NCI-H1417 treated with DMSO at 0.1 percent for 48 hours (cell line): Measurements from ENCODE around the gene KLF14.
A peak's percentile ranks its signal among the peaks of the same experiment; 100 is the strongest.
"Not testable (repeated sequence)": the region's sequence is repeated elsewhere in the genome, so short reads cannot be mapped to it uniquely, and the experiment has no call there.

Experiments used
- DNase-seq: peaks from one replicate; lab custom pipeline; 2025; lab: John Stamatoyannopoulos, UW

KLF14 gene

DNA sequence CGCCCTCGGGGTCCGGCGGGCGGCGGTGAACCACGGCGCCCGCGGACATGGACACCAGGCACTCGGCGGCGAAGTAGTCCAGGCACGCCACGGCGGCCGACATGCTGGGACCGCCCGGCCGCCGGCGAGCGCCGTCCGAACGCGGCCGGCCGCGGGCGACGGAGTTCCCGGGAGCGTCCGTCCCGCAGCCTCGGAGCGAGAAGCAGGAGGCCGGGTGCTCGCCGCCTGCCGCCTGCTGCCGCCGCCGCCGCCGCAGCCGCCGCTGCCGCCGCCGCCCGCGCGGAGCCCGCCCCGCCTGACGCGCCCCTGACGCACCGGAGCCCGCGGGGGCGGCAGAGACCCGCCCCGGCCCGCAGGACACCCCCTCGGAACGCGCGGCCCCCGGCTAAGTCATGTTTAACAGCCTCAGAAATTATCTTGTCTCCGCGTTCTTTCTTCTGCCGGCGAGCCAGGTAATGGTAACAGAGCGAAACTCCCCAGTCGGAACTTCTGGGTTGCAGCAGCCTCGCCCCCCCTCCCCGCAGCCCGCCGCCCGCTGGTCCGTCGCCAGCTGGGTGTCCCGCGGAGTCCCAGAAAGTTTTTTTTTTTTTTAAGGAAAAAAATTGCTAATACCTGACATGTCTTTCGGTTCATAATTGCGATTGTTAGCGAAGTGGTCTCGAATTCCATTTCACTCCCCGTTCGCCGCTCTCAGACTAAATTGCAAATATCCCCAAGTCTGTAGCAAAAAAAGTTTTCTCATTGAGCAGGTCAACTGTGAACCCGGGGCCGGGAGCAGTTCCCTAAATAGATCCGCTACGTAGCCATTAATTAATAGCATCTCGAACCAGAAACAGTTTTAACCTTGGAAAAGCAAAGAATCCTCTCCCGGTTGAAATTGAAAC is at the start of gene KLF14:
Gene KLF14, minus strand, starts transcription at position 277 of the 884 bp plus-strand sequence. Its CDS starts 174 bp downstream, at position 103.
- DNase-seq, result no peak

DNA sequence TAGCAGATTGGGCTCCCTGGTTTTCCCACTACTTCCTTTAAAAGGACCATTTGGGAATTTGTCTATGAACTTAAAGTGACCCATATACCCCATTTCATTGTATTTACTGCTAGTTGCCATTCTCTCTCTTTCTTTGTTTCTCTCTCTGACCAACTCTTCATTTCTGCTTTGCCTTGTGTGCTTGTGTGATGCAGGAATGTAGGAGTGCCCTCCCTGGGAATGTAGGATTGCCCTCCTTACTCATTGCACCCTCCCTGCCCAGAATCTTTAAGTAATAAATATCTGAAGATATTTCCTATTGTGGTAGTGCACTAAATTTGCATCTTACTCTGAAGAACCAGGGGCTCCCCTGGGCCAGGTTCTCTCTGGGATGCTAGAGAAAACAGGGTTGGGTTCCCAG is 47.3 kb upstream of the KLF14 start:
- DNase-seq, result no peak

DNA sequence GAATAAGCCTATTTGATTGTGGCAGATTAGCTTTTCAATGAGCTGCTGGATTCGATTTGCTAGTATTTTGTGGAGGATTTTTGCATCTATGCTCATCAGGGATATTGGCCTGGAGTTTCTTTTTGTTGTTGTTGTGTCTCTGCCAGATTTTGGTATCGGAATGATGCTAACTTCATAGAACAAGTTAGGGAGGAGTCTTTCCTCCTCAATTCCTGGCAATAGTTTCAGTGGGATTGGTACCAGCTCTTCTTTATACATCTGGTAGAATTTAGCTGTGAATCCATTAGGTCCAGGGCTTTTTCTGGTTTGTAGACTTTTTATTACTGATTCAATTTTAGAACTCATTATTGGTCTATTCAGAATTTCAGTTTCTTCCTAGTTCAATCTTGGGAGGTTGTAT is 43.4 kb upstream of the KLF14 start:
- no peak for DNase-seq

DNA sequence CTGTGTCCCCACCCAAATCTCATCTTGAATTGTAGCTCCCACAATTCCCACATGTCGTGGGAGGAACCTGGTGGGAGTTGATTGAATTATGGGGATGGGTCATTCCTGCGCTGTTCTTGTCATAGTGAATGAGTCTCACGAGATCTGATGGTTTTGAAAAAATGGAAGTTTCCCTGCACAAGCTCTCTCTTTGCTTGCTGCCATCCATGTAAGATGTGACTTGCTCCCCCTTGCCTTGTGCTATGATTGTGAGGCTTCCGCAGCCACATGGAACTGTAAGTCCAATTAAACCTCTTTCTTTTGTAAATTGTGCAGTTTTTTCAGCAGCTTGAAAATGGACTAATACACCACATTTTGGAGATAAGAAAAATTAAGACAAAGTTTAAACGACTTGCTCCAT is 38.4 kb upstream of the KLF14 start:
- DNase-seq, result not testable (repeated sequence)

DNA sequence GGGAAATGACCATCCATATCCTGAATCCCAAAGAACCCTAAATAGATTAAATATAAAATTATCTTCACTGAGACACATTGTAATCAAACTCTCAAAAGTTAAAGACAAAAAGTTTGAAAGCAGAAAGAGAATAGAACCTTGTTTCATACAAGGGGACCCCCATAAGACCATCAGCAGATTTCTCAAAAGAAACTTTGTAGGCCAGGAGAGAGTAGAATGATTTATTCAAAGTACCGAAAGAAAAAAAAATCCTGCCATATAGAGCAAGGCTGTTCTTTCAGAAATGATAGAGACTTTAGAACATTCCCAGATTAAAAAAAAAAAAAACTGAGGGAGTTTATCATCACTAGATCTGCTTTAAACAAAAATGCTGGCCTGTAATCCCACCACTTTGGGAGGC is 34.8 kb upstream of the KLF14 start:
- DNase-seq, result no peak

DNA sequence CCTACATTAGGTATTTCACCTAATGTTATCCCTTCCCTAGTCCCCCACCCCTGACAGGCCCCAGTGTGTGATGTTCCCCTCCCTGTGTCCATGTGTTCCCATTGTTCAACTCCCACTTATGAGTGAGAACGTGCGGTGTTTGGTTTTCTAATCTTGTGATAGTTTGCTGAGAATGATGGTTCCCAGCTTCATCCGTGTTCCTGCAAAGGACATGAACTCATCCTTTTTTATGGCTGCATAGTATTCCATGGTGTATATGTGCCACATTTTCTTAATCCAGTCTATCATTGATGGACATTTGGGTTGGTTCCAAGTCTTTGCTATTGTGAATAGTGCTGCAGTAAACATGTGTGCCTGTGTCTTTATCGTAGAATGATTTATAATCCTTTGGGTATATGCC is 30.6 kb upstream of the KLF14 start:
- DNase-seq, result not testable (repeated sequence)

DNA sequence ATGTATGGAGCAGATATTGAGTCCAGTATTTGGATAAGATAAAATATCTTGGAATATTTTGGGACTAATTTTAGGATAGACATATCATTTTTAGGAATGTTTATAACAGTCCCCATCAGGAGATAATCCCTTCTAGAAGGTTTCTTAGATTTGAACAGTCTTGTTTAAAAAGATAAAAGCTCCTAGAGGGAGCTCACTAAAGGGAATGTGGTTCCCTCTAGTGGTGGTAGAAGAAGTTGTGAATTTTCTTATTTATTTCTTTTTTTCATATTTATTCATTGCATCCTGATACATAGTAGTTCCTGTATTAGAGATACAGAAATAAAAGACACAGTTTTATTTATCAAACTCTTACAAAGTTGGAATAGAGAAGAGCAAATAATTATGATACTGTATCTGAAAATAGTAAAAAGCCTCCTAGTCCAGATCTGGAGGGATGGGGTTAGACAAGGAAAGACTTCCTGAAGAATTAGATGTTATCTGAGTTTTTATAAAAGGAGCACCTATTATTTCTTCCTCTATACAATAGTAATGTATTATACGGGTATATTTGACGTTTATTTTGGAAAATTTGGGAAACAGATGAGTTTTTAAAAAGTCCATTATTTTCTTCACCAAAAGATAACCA is 24.5 kb upstream of the KLF14 start:
- DNase-seq, result peak; percentile 40

DNA sequence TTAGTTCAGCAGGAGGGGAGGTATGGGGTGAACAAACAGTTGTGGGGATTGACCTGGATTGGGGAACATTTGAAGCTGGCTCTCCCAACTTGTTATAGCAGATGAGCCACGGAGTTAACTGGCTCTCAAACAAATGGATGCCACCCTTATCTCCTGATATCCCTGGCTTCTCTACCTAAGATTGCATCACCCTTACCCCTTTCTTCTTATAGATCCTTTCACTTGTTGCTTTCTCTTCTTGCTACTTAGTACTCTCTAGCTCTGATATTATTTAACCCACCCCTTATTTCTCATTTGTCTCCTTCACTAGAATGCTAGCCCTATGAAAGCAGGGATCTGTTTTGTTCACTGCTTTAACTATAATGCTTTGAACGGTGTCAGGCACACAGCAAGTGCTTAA is 22.3 kb upstream of the KLF14 start:
- no peak for DNase-seq

DNA sequence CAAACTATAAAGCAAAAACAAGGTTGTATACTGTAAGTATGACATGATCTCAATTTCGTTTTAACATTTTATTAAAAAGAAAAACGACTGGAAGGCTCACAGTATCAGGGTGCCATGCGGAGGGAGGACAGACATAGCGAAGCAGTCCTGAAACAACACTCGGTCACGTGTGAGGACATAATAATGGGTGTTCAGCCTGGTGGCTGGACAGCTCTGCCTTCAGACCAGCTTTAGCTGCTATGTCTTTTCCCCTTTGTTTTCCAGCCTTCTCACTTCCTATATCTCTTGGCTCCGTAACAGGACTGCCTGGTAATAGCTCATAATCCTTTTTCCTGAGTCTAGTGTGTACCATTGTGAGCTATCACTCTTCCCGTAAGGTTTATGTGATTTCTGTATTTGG is 18.4 kb upstream of the KLF14 start:
- DNase-seq, result no peak

DNA sequence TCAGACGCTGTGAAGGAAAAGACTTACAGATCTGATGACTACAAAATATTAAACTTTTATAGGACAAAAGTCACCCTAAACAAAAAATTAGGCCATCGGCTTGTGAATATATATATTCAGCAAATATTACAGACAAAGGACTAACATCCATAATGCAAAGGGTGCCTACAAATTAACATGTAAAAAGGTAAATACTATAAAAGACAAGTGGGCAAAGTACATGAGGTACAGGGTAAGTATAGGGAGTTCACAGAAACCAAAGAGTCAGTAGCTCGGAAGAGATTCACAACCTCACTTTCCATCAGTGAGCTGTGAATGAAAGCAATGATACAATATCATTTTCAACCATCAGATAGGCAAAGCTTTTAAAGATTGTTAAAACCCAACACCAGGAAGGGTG is 16.7 kb upstream of the KLF14 start:
- no peak for DNase-seq

DNA sequence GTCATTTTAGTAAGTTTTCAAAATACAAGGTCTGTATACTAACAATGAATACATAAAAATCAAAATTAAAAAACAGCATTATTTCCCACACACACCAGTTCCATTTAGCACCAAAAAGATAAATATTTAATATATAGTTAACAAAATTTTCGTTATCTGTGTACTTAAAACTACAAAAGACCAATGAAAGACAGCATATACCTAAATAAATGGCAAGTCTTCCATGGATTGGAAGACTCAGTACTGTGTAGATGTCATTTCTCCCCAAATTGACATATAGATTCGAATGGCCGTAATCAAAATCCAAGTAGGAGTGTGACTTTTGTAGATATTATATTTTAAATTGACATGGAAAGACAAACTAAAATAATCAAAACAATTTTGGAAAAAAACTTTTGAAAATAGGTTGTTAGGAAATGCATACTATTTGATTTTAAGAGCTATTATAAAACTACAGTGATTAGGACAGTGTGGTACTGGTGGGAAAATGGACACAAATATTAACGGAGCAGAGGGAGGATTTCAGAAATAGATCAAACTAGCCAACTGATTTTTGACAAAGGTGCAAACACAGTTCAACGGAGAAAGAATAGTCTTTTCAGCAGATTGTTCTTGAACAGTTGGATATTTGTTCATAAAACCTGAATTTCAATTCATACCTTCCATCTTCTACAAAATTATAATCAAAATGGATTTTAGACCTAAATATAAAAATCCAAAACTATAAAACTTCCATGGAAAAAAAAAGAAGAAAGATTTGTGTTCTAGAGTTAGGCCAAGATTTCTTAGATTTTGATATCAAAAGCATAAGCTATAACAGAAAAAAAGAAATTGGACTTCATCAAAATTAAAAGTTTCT is 14.8 kb upstream of the KLF14 start:
- no peak for DNase-seq

DNA sequence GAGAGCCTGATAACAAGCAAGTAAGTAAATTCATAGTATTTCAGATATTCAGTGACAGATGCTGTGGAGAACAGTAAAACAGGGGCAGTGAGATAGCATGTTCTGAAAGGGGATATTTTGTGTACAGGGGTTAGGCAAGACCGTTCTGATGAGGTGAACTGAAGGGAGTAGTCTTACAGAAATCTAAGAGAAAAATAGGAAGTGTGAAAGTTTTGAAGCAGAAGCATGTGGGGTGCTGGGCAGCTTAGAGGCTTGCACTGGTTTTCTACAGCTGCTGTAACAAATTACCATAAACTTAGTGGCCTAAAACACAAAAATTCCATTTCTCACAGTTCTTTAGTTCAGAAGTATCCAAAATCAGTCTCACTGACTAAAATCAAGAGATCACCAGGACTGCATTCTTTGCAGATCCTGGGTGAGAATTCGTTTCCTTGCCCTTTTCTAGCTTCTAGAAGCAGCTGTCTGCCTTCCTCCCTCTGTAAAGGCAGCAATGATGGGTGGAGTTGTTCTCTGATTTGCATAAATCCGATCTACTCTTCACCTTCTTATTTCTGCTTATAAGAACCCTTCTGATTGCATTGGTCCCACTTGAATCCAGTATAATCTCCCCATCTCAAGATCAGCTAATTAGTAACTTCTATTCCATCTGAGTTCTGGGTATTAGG is 7.5 kb upstream of the KLF14 start:
- DNase-seq, result no peak

DNA sequence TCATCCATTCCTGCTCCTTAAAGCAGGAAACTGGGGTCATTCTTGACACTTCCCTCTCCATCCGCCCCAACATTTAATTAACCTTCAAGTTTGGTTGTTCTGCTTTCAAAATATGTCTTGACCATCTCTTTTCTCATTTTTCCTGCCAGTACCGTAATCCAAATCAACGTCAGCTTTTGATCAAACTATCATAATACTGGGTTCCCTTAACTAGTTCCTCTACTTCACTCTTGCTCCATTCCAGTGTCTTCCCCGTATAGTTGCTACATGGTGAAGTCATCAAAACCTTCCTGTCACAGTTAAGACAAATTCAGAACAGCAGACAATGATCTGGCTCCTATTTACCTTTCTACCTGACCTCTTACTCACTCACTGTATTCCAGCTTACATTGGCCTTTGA is 6.6 kb upstream of the KLF14 start:
- no peak for DNase-seq

DNA sequence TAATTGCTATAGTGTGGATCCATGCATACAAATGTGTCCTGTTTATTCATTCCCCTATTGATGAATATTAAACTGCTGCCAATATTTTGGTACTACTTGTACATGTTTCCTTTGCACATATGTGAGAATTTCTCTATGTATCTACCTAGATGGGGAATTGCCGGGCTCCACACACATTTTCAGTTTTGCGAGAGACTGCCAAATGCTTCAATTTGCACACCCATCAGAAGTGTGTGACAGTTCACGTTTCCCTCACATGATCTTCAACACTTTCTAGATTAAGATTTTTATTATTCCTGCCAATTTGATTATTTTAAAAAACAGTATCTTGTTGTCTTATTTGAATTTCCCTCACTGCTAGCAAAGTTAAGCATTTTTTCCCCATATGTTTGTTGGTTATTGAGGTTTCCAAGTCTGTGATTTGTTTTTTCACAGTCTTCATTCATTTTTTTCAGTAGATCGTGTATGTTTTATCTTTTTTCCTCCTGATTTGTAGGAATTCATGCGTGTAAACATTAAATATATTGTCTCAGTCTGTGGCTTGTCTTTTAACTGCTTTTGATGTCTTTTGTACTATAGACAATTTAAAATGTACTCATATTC is 2.4 kb upstream of the KLF14 start:
- no peak for DNase-seq

DNA sequence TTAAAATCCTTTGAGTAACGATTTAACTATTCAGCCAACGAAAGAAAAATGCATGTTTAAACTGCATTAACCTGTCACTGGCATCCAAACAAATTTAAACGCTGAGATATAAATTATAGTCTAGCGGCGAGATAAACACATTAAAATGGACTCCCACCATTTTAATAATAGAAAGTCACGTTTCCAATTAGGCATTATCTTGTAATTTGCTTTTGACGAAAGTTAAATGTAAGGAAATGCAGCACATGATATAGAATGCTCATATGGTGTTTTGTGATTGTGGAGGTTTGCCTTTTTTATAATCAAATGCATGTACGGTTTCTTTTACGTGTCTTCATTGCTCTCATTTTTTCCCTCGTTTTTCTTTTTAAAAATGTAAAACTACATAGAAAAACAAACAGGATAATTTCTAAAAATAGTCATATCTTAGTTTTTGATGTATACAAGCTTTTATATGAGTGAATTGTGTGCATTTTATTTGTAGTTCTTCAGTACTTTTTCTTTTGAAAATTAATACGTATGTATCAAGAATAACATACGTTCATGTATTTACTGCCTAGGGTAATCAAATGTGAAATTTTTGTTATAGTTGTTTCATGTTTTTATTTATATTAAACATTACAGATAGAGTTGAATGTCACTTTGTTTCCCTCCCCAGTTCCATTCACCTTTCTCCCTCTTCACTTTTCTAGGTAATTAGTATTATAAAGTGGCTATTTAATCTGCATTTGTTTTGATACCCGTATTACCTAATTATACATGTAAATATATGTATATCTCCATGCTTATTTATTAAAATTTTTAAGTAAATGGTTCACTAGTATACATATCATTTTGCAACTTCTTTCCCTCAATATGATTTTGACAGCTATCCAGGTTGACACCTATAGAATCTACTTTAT is 1.1 kb upstream of the KLF14 start:
- DNase-seq, result no peak

DNA sequence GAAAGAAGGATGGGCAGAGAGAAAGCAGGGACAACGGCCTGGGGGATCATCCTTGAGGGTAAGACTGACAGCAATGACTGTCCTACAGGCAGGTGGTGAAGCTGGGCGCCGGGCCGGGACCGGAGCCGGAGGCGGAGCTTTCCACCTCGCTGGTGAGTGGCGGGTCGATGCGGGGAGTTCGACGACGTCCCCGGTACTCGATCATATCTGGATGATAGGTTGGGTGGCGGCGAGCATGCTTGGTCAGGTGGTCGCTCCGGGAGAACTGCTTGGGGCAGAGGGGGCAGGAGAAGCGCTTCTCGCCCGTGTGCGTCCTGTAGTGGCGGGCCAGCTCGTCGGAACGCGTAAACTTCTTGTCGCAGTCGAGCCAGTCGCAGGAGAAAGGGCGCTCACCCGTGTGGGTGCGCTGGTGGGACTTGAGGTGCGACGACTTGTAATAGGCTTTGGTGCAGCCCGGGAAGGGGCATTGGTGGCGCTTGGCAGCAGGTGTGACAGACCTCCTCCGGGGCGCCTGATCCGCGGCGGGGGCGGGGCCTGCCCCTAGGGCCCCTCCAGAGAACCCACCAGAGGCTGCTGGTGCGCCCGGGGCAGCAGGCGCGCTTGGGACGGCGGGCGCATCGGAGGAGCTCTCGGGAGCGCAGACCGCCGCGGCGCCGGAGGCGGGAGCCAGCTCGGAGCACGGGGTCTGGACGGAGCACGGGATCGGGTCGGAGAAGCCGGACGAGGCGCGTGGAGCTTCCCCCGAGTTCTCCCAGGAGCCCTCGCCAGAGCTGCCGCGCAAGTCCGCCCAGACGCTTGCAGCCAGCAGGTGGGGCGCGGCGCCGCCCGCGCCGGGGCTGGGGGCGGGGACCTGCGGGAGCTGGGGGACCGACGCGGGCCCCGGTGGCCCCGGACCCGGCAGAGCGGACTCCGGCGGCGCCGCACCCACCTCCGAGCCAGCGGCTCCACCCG is 752 bp downstream of the KLF14 start:
- DNase-seq, result no peak

DNA sequence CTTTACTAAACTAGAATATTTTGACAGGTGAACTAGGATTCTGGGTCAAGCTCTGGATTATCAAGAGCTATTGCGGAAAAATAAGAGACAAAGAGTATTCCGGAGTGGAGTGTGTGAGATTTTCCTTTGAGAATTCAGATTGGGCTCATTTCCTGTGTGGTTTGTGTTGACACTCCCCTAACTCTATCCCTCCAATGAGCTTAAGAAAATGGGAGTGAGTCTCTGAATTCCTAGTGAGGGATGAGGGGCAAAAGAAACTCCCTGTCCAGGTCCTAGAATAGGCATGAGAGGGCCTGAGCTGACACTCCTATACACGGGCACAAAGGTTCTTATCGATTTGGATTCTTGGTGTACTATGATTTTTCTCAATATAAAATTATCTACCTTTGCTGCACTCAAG is 10.2 kb downstream of the KLF14 start:
- no peak for DNase-seq

DNA sequence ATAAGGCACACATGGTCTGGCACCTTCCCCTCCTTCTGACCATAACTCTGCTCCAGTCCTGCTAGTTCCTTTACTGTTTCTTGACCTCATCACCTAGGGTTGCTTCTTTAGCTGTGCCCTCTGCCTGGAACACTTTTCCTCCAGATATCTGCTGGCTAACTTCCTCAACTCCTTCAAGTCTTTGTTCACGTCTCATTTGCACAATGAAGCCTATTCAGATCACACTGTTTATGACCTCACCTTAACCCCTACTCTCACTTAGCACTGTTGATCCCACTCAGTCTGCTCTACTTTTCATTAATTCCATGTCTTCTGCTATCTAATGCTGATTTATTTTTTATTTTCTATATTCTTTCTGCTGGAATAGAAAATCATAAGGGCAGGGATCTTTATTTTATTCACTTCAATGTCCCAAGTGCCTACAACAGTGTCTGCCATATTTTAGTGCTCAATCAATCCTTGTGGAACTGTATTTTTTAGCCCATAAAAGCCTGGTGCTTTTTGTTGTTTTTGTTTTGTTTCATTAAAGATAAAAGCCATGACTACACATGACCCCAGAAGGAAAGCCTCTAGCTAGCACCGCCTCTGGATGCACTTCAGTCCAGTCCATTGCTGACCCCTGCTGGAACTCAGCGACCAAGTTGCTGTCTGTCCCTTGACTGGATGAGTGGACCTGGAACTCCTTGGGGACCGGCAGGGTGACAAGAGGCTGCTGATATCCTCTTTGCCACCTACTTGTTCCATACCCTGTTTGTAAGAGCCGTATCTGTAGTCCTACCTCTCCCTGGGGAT is 12.3 kb downstream of the KLF14 start:
- peak; percentile 19 for DNase-seq

DNA sequence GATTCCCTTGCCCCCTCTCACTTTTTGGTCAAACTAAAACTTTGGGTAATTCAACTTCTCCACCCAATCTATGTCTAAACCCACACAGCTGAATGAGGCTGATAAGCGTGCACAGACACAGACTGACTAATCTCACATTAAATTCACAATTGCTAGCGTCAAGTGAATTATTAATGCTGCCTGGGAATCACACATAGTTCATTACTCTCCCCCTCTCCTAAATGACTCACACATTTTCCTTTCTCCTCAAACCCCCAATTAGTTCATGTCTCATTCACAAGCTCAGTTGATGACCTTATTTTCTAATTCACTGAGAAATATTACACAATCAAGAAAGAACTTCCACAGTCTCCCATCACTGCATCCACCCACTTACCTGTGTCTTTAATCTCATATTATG is 14.5 kb downstream of the KLF14 start:
- no peak for DNase-seq
